ENCODE measurements around the gene OR3A3.
"Not testable (repeated sequence)": the region's sequence is repeated elsewhere in the genome, so short reads cannot be mapped to it uniquely, and the experiment has no call there.

The OR3A3 gene

DNA sequence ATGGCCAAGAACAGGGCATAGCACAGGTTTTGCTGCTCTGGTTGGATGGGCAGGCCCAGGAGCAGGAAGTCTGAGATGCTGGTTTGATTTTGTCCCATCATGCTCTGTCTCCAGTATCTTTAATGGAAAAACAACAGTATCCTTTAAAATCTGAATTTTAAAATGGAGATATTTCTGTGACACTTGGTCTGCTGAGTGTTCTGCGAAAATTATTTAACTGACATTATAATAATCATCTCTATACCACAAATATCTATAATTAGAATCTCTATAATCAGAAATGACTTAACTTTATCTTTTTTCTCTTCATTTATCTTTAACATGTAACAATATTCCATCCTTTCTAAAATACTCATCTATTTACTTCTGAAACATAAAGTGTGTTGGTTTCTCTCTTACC is 12.9 kb upstream of the OR3A3 start, which contains the start of gene OR1E1:
Gene OR1E1 (minus strand): TSS at position 101 of the 400 bp plus-strand sequence. CDS start 0 bp downstream, at position 101.
- DNase-seq (ENCODE audit: extremely low read depth, insufficient read length), result no peak
- TF ChIP-seq CTCF (IDR thresholded peaks at IDR 0.05; ENCODE audit: insufficient read depth, low read length, poor library complexity, severe bottlenecking), result no peak
- Histone ChIP-seq H3K27me3 (replicated peaks; ENCODE audit: control insufficient read depth, insufficient read depth, low read length) (no peaks in the 10 kb centered on the region), H3K36me3 (ENCODE audit: control insufficient read depth, insufficient read depth, low read length) (no peaks in the 10 kb centered on the region), H3K4me3 (replicated peaks; ENCODE audit: low read depth, low read length) (no peak within 1 kb of the TSS)

- no peak overlapping the region for H3K4me3 ChIP-seq (replicated peaks; ENCODE audit: low read depth, low read length)
- DNase-seq (ENCODE audit: extremely low read depth, insufficient read length), result no peak
- H3K36me3 ChIP-seq (ENCODE audit: control insufficient read depth, insufficient read depth, low read length), result no peaks in the 10 kb centered on the region
- H3K27me3 ChIP-seq (replicated peaks; ENCODE audit: control insufficient read depth, insufficient read depth, low read length), result no peaks in the 10 kb centered on the region
- TF ChIP-seq CTCF (IDR thresholded peaks at IDR 0.05; ENCODE audit: insufficient read depth, low read length, poor library complexity, severe bottlenecking), result no peak
Observed at GRCh38 chr17:3400055-3400454, 11.1 kb upstream of the OR3A3 start.

DNA sequence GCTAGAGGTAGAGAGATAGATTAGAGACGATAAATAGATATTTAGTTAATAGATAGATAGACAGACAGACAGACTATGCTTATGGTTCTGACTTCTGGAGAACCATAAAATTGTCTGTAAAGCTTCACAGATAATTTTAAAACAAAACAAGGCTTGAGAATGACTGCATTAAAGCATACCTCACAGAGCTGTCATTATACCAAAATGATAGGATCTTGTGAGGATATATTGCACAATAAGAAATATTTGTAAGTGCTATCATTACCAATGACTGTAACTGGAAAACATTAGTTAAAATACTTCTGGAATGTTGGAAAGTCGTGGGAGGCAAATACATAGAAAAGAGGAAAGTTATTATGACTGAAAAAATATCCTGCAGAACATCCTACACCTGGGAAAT is 9.4 kb upstream of the OR3A3 start:
- TF ChIP-seq CTCF (IDR thresholded peaks at IDR 0.05; ENCODE audit: insufficient read depth, low read length, poor library complexity, severe bottlenecking), result no peak
- Histone ChIP-seq H3K36me3 (ENCODE audit: control insufficient read depth, insufficient read depth, low read length) (no peaks in the 10 kb centered on the region), H3K27me3 (replicated peaks; ENCODE audit: control insufficient read depth, insufficient read depth, low read length) (no peaks in the 10 kb centered on the region), H3K4me3 (replicated peaks; ENCODE audit: low read depth, low read length) (no peak overlapping the region)
- DNase-seq (ENCODE audit: extremely low read depth, insufficient read length), result no peak

DNA sequence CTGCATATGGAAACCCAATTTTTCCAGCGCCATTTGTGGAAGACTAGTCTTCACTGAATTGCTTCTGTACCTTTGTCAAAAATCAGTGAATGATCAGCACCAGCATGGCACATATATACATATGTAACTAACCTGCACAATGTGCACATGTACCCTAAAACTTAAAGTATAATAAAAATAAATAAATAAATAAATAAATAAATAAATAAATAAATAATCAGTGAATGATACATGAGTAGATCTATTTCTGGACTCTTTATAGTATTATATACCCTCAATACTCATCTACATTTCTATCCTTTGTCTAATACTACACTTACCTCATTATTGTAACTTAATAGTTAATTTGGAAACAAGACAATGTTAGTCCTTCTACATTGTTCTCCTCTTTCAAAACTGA is 7.3 kb upstream of the OR3A3 start:
- not testable (repeated sequence) for DNase-seq (ENCODE audit: extremely low read depth, insufficient read length); H3K27me3 ChIP-seq (replicated peaks; ENCODE audit: control insufficient read depth, insufficient read depth, low read length); H3K36me3 ChIP-seq (ENCODE audit: control insufficient read depth, insufficient read depth, low read length); H3K4me3 ChIP-seq (replicated peaks; ENCODE audit: low read depth, low read length)

- H3K4me3 ChIP-seq (replicated peaks; ENCODE audit: low read depth, low read length); H3K27me3 ChIP-seq (replicated peaks; ENCODE audit: control insufficient read depth, insufficient read depth, low read length); DNase-seq (ENCODE audit: extremely low read depth, insufficient read length); H3K36me3 ChIP-seq (ENCODE audit: control insufficient read depth, insufficient read depth, low read length): not testable (repeated sequence)
Observed at GRCh38 chr17:3412216-3412615, 1.0 kb downstream of the OR3A3 start.

- Histone ChIP-seq H3K27me3 (replicated peaks; ENCODE audit: control insufficient read depth, insufficient read depth, low read length) (no peaks in the 10 kb centered on the region), H3K4me3 (replicated peaks; ENCODE audit: low read depth, low read length) (no peak overlapping the region), H3K36me3 (ENCODE audit: control insufficient read depth, insufficient read depth, low read length) (no peaks in the 10 kb centered on the region)
- TF ChIP-seq CTCF (IDR thresholded peaks at IDR 0.05; ENCODE audit: insufficient read depth, low read length, poor library complexity, severe bottlenecking), result no peak
- no peak for DNase-seq (ENCODE audit: extremely low read depth, insufficient read length)
Observed at GRCh38 chr17:3415610-3416009, 4.4 kb downstream of the OR3A3 start.

- no peak for TF ChIP-seq CTCF (IDR thresholded peaks at IDR 0.05; ENCODE audit: insufficient read depth, low read length, poor library complexity, severe bottlenecking)
- H3K36me3 ChIP-seq (ENCODE audit: control insufficient read depth, insufficient read depth, low read length), result no peaks in the 10 kb centered on the region
Observed at GRCh38 chr17:3418222-3418621, 7.1 kb downstream of the OR3A3 start.

GRCh38 chr17:3433215-3433614 is 22.0 kb downstream of the OR3A3 start:
- DNase-seq (ENCODE audit: extremely low read depth, insufficient read length); H3K36me3 ChIP-seq (ENCODE audit: control insufficient read depth, insufficient read depth, low read length); H3K27me3 ChIP-seq (replicated peaks; ENCODE audit: control insufficient read depth, insufficient read depth, low read length); H3K4me3 ChIP-seq (replicated peaks; ENCODE audit: low read depth, low read length): not testable (repeated sequence)

More at GRCh38 chr17:3418222-3418621, 7.1 kb downstream of the OR3A3 start:
- no peak for DNase-seq (ENCODE audit: extremely low read depth, insufficient read length)
- Histone ChIP-seq H3K4me3 (replicated peaks; ENCODE audit: low read depth, low read length) (no peak overlapping the region), H3K27me3 (replicated peaks; ENCODE audit: control insufficient read depth, insufficient read depth, low read length) (no peaks in the 10 kb centered on the region)

Data from GM06990 (cell line).